Kidney (tissue), 14 donors: ENCODE data around the gene NRXN3. TPM values are rescaled to one million over a fixed set of nuclear protein-coding genes. Genes with fewer than 3 reads are reported as not detected.
"Not testable (repeated sequence)": the region's sequence is repeated elsewhere in the genome, so short reads cannot be mapped to it uniquely, and the experiment has no call there.

Experiments used
- DNase-seq, 5 donors: peaks; one replicate each; pipeline ENCODE4 v3.0.0-alpha.2; 2013 to 2020
- FAIRE-seq: peaks from 2 replicates; lab custom pipeline; 2012; peaks lifted over from hg19 to GRCh38; lab: Jason Lieb, UNC
- H3K27ac ChIP-seq, 2 donors: one replicate each; pipeline ENCODE4 v1.7.0; 2013; ENCODE audit warnings: low read depth in 2 of 2, low read length in 2 of 2, inconsistent platforms in 1 of 2
- H3K27me3 ChIP-seq: one replicate; pipeline ENCODE4 v1.7.1; 2013; ENCODE audit warnings: low read length, inconsistent platforms; ENCODE audit not compliant: control insufficient read depth, insufficient read depth
- H3K36me3 ChIP-seq, 3 donors: one replicate each; pipeline versions ENCODE4 v1.7.0 to v1.7.1; 2013; ENCODE audit warnings: low read length in 3 of 3, control low read depth in 1 of 3, inconsistent platforms in 1 of 3; ENCODE audit not compliant: insufficient read depth in 3 of 3, control insufficient read depth in 2 of 3
- H3K4me1 ChIP-seq, 3 donors: one replicate each; pipeline versions ENCODE4 v1.7.0 to v1.7.1; 2013; ENCODE audit warnings: low read length in 3 of 3, inconsistent platforms in 1 of 3, low read depth in 1 of 3; ENCODE audit not compliant: control insufficient read depth in 2 of 3, insufficient read depth in 2 of 3
- H3K4me3 ChIP-seq, 3 donors: one replicate each; pipeline versions ENCODE4 v1.7.0 to v1.8.1; 2013; ENCODE audit warnings: low read length in 3 of 3, control low read depth in 1 of 3, inconsistent platforms in 1 of 3
- H3K9ac ChIP-seq, 3 donors: one replicate each; pipeline versions ENCODE4 v1.7.0 to v1.7.1; 2013; ENCODE audit warnings: low read length in 3 of 3, control low read depth in 1 of 3, inconsistent platforms in 1 of 3
- H3K9me3 ChIP-seq, 3 donors: one replicate each; pipeline versions ENCODE4 v1.7.0 to v1.7.1; 2013; ENCODE audit warnings: low read length in 3 of 3, control low read depth in 1 of 3, inconsistent platforms in 1 of 3; ENCODE audit not compliant: control insufficient read depth in 2 of 3, insufficient read depth in 1 of 3
- CTCF ChIP-seq: IDR thresholded peaks from 3 replicates; pipeline ENCODE4 v1.5.1; 2012; ENCODE audit warnings: mild to moderate bottlenecking, moderate library complexity, borderline replicate concordance; ENCODE audit not compliant: insufficient read depth; ENCODE audit errors: extremely low read depth
- intact Hi-C: fragments of 100-400 bp; cut with DNase I; formaldehyde crosslinking; loops from one replicate; pipeline ENCODE4 v1.11.1; 2022
- polyA plus RNA-seq: library from polyadenylated mRNA; stranded (reverse); fragments of 350-450 nt; fragmentation: Illumina TruSeq; extraction: RNeasy Lipid Tissue Mini Kit (QIAGEN cat#74804); gene quantifications from one replicate; pipeline ENCODE4 v1.2.3, GENCODE V29; 2014; ENCODE audit warnings: low read depth, low replicate concordance; ENCODE audit not compliant: insufficient read depth
- total RNA-seq: library from RNA; stranded (reverse); fragmentation: NEBNext Ultra II Directional; extraction: Animal tissue kit (Norgen Biotek cat#: 25700); gene quantifications from one replicate; pipeline ENCODE4 v1.2.1, GENCODE V29; 2021
- donor health status: control.
- donor health status: control.
- donor health status: control.
- donor health status: control.
- donor health status: control.
- donor health status: DM: yes; HTN: yes; CAD: no.
- donor health status: Normal renal cell carcinoma (clear cell type).

Gene NRXN3
- total and polyA plus RNA-seq, 2 donors from 2014 or later: 1.5 to 2.4 TPM

GRCh38 chr14:78486081-78486480 is 315.9 kb downstream of the NRXN3 start:
- Histone ChIP-seq H3K27ac (no peak overlapping the region), H3K9me3 (no peaks in the 10 kb centered on the region), H3K27me3 (no peaks in the 10 kb centered on the region), H3K9ac (no peak overlapping the region), H3K4me1 (no peaks in the 10 kb centered on the region), H3K4me3 (no peak overlapping the region), H3K36me3 (no peaks in the 10 kb centered on the region)
- FAIRE-seq (no peak), DNase-seq (no peak)
- TF ChIP-seq CTCF: no peak
- intact Hi-C loops: no loop called here

- Histone ChIP-seq H3K36me3 (no peaks in the 10 kb centered on the region), H3K27ac (no peak overlapping the region), H3K27me3 (no peaks in the 10 kb centered on the region), H3K9ac (no peak overlapping the region), H3K9me3 (no peaks in the 10 kb centered on the region), H3K4me1 (no peaks in the 10 kb centered on the region), H3K4me3 (no peak overlapping the region)
- no peak for DNase-seq
- FAIRE-seq: no peak
- no peak for TF ChIP-seq CTCF
- intact Hi-C loops: no loop called here
Measured at GRCh38 chr14:78486621-78487020, 316.4 kb downstream of the NRXN3 start.

- H3K4me3 ChIP-seq, H3K9me3 ChIP-seq, H3K4me1 ChIP-seq, FAIRE-seq, H3K9ac ChIP-seq, H3K27ac ChIP-seq, intact Hi-C loops, DNase-seq, H3K27me3 ChIP-seq, H3K36me3 ChIP-seq: not testable (repeated sequence)
Measured at GRCh38 chr14:78487573-78487972, 317.4 kb downstream of the NRXN3 start.

- Histone ChIP-seq H3K4me3 (no peak overlapping the region), H3K9ac (no peak overlapping the region), H3K27me3 (no peaks in the 10 kb centered on the region), H3K9me3 (no peaks in the 10 kb centered on the region), H3K27ac (no peak overlapping the region), H3K36me3 (no peaks in the 10 kb centered on the region), H3K4me1 (no peaks in the 10 kb centered on the region)
- TF ChIP-seq CTCF: no peak
- intact Hi-C loops: no loop called here
- no peak for DNase-seq
- no peak for FAIRE-seq
Measured at GRCh38 chr14:78488938-78489337, 318.8 kb downstream of the NRXN3 start.
